Measurements from ENCODE around the gene CEP128.

GRCh38 chr14:80847070-80847469, 94.5 kb downstream of the CEP128 start:
- no peak for TF ChIP-seq EZH2phosphoT487 (IDR thresholded peaks at IDR 0.05; ENCODE audit: borderline replicate concordance, low read depth, low read length)
- no peak for TF ChIP-seq CTCF (conservative IDR thresholded peaks at IDR 0.05; ENCODE audit: low read length)

Measured in OCI-LY7 (cell line).